NCI-H1105 treated with DMSO at 0.1 percent for 48 hours (cell line): ENCODE results near the gene FBXO2.

Experiments
- DNase-seq: peaks from one replicate; lab custom pipeline; 2025; lab: John Stamatoyannopoulos, UW

FBXO2 gene

GRCh38 chr1:11682287-11682771 is 28.1 kb upstream of the FBXO2 start:
- DNase-seq, result no peak

DNA sequence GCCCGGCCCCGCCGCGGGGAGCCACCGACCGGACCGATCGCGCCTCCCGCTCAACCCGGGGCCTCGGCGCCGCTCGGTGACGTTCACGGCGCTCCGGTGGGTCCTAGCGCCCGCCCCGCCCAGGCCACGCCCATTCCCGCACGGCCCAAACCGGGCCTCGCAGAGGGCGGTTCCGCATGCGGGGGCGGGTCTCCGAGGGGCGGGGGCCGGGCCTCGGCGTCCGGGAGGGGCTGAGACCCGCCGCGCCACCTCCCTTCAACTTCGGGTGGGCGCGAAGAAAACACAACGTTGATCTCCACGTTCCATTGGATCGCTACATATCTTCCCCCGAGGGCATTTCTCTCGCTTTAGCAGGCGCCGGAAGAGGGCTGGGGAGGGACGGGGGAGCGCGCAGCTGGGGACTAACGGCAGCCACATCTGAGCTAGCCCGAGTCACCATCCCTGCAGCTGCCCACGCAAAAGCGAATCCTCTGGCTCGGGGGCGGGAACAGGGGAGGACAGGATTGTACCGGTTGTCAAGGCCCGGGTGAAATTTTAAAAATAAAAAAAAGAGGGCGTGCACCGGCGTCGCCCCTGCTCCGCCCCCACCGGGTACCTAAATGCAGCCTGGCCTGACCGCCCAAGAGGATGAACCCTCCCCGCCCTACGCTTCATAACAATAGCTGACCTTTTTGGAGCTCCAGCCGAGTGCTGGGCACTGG is 27.0 kb upstream of the FBXO2 start, which contains the start of gene MAD2L2:
TSS of gene MAD2L2 (minus strand) at position 78 of the 701 bp plus-strand sequence. CDS start 547 bp downstream, outside the sequence.
- DNase-seq, result peak; percentile 82

- DNase-seq, result no peak
Observed at GRCh38 chr1:11680270-11681070, 26.2 kb upstream of the FBXO2 start.

DNA sequence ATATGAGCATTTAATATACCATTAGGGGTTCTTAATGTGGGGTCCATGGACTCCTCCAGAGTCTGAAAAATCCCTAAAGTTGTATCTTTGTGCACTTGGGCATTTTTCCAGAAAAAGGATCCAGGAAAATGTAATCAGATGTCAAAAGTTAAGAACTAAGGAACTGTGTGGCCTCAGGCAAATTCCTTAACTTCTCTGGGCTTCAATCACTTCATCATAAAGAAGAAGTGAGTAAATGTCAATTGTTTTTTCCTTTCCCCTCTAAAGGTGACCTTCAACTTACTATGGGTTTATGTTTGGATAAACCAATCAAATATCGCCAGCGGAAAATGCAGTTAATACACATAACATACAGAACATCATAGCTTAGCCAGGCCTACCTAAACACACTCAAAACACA is 24.2 kb upstream of the FBXO2 start:
- DNase-seq, result no peak

DNA sequence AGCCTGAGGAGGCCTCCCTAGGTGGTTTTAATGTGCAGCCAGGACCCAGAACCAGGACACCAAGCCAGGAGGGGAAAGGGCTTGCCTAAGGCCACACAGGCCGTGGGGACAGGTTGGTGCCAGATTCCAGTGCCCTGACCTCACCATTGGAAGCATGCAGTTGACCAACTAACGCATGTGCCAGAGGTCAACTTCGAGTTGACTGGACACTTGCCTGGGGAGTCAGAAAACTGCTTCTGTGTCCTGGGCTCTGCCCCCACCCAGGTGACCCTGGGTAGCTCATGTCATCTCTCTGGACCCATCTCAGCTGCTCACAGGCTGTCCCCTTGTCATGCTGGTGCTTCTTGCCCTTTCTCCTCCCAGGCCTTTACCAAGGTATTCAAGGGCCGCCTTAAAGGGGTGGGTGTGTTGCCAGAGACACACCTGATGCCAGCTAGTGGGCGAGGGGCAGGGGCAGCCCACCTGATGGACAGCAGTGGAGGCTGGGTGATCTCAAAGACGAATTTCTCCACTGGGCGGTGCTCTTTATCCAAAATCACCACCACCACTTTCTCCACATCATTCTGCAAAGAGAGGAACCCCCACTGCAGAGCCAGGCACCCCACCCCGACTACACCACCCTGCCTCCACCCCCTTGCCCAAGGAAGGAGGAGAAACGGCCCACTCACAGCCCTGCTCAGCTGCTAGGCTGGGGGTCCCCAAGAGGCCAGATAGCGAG is 22.3 kb upstream of the FBXO2 start:
- DNase-seq, result no peak

DNA sequence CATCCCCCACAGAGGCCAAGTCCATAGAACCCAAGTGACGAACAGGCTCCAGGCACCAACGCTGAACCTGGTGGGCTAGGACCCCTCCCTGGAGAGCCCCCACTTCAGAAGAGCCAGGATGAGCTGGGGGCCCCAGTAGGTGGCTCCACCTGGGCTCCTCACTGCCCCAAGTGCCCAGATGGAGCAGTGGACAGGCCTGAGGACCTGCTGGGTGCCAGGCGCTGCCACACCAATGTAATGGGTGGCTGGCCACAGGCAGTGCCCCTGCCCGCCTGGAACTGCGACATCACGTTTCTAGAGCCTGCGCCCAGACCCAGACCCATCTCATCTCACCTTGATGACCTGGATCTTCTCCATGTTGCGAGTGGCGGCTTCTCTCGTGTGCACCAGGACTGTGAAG is 21.1 kb upstream of the FBXO2 start:
- DNase-seq, result no peak

DNA sequence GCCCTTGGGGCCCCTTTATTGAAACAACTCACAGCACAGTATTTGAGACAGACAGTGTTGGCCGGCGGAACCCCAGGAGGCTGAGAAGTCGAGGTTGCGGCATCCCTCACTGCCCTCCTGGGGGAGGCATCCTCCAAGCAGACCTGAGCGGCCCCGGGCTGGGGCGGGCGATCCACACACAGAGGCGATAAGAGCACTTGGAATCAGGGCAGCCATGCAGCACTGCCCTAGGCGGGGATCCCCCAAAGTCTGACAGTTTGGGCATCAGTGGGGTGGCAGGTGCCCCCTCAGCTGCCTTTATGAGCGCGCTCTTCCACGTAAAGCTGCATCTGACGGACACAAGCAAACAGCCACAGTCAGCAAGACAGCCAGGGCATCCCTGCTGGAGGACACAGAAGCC is 20.3 kb upstream of the FBXO2 start:
- no peak for DNase-seq

- DNase-seq, result no peak
Observed at GRCh38 chr1:11673089-11673769, 19.0 kb upstream of the FBXO2 start.

DNA sequence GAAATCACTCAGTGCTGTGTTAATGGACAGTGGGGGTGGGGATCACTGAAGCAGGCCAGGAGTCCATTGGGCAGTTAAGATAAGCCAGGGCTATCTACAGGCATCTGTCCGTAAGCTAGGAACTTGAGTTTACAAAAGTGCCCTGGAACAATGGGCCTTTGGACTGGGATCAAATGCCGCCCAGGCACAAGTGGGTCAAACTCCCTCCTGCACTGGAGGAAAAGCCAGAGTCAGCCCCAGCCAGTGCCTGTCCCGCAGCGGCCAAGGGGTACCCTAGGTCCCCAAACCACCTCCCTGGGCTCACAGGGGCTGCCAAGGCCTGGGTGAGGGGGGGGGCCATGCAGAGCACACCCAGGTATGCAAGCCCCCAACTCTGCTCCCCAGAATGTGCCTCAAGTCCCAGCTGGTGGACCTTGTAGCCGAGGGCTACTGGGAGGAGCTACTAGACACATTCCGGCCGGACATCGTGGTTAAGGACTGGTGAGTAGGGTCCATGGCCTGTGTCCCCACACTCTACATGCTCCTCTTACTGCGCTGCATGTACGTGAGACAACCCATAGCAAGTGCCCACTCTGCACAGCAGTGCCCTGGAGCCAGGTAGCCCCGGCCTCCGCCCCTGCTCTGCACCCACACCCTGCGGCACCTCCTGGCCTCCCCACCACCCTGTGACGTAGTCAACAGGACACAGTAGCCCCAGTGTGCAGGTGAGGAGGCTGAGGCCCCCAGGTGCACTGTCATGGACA is 17.5 kb upstream of the FBXO2 start:
- DNase-seq, result no peak

DNA sequence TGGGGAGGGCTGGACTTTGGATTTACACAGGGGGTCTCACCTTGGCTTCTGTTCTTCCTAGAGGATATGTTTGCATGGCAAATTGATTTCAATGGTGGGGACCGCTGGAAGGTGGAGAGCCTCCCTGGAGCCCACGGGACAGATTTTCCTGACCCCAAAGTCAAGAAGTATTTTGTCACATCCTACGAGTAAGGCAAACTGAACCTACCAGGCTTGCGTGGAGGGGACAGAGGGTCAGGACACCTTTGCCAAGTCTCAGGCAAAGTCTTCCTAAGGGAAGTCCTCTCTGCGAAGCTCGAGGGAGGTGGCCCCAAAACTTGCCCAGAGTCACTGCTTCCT is 16.9 kb upstream of the FBXO2 start:
- DNase-seq, result no peak

DNA sequence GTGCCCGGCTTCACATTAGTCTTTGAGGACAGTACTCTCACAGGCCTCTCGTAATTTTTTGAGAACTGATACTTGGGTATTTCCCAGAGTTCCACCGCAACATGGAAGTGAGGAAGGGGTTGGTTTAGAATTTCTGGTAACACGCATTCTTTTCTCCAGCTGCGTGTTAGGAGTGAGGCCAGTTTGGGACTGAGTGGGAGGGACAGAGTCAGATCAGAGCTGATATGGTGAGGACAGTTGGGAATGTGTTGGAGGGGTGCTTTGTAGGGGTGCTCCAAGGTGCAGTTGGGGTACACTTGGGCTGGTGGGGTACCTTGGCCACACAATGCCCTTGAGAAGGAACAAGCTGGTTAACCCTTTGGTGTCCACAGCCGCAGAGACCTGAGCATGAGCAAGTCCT is 16.5 kb upstream of the FBXO2 start:
- no peak for DNase-seq

GRCh38 chr1:11668516-11668915 is 14.3 kb upstream of the FBXO2 start:
- no peak for DNase-seq

GRCh38 chr1:11664336-11665065 is 10.3 kb upstream of the FBXO2 start:
- peak; percentile 56 for DNase-seq

- DNase-seq, result no peak
Observed at GRCh38 chr1:11661103-11661502, 6.9 kb upstream of the FBXO2 start.

- DNase-seq, result no peak
Observed at GRCh38 chr1:11659748-11660147, 5.5 kb upstream of the FBXO2 start.

- no peak for DNase-seq
Observed at GRCh38 chr1:11658542-11658941, 4.3 kb upstream of the FBXO2 start.

- DNase-seq, result no peak
Observed at GRCh38 chr1:11657654-11658053, 3.4 kb upstream of the FBXO2 start.

DNA sequence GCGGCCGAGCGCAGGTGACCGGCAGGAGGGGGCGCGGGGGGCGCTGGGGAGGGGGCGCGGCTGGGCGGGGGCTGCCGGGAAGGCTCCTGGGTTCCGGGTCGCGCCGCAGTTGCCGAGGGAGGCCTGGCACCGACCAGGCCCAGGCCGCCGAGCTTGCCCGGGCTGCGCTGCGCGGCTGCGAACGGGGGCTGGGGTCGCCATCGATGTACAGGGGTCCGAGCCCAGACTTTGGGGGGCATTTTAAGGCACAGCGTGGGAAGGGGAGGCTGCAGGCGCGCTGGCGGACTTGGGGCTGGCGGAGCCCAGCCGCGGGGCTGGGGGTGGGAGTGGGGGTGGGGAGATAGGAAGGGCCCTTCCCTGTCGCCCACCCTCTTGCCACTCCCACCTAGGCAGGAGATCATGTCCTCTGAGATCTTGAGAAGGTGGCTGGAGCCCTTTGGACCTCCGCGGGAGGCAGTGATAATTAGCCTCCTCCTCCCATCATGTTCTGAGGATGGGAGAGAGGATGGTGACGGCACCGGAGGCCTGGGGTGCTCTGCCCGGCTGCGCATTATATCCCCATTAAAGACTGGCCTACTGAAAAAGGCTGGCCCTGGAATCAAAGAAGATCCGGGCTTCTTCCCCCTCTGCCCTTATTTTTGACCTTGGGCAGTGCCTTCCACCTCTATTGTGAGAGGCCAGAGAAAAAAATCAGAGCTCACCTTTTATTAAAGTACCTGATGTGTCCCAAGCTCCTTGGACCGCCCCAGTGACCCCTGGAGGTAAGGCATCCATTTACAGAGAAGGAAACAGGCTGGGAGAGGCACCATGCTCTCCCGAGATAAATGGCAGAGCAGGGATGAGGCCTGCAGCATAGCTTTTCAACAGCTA is 945 bp upstream of the FBXO2 start:
- no peak for DNase-seq

- no peak for DNase-seq
Observed at GRCh38 chr1:11653861-11654136, 430 bp downstream of the FBXO2 start.
